GM12872 (cell line): Measurements from ENCODE around the gene RBM39.

Experiments
- TF ChIP-seq, protein P1 (sequence below): IDR thresholded peaks from 3 replicates; pipeline ENCODE4 v1.5.1; 2011; ENCODE audit warnings: low read depth, mild to moderate bottlenecking, low read length, moderate library complexity; ENCODE audit not compliant: insufficient read depth

Gene RBM39

DNA sequence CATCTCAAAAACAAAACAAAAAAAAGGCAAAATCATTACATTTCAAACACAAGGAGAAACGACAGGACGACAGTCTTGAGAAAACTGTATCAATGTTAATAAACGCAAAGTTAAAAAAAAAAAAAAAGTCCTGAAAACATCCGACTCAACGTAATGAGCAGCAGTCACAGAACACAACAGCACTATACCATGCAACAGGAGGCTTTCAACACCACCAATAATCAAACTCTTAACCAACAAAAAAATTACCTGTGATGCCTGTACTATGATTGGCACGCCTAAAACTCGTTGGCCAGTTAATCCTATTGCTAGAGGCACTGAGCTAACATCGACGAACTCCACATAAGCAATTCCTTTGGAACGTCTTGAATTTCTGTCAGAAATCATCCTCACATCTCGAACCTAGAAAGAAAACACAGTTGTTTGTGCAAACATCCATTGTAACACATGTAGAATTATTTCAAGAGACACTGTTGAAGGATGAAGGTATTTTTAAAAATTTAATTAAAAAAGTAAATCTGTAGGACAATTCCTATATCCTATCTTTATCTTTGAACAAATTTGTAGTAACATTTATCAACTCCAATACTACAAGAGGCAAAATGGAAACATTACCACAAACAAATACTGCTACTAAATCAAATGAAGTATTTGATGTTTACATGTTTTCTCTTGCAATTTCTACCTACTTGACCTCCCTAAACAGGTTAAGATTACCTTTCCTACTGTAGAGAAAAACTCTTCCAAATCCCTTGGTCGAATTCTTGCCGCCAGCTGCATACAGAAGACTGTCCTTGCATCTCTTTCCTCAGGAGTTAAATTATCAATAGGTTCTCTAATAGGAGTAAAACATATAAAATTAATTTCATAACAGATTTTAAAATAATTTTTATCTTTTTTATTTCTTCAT is 17.5 kb downstream of the RBM39 start:
- TF ChIP-seq, protein P1, sequence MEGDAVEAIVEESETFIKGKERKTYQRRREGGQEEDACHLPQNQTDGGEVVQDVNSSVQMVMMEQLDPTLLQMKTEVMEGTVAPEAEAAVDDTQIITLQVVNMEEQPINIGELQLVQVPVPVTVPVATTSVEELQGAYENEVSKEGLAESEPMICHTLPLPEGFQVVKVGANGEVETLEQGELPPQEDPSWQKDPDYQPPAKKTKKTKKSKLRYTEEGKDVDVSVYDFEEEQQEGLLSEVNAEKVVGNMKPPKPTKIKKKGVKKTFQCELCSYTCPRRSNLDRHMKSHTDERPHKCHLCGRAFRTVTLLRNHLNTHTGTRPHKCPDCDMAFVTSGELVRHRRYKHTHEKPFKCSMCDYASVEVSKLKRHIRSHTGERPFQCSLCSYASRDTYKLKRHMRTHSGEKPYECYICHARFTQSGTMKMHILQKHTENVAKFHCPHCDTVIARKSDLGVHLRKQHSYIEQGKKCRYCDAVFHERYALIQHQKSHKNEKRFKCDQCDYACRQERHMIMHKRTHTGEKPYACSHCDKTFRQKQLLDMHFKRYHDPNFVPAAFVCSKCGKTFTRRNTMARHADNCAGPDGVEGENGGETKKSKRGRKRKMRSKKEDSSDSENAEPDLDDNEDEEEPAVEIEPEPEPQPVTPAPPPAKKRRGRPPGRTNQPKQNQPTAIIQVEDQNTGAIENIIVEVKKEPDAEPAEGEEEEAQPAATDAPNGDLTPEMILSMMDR = no peak

DNA sequence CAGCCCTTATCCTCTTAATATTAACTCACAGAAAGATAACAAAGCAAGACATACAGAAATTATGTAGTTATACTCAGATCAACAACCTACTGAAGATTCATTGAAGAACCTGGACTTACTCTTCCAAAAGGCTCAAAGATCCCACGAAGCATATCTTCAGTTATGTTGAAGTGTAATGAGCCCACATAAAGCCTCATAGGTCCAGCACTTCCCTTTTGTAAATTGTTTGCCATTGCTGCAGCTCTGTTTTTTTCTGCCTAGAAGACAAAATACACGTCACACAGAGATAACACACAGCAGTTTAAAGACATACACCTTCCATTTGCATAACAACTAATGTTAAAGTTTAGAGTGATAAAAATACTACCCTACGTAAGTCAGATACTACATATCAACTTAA is 20.4 kb downstream of the RBM39 start:
- TF ChIP-seq, protein P1 = no peak

DNA sequence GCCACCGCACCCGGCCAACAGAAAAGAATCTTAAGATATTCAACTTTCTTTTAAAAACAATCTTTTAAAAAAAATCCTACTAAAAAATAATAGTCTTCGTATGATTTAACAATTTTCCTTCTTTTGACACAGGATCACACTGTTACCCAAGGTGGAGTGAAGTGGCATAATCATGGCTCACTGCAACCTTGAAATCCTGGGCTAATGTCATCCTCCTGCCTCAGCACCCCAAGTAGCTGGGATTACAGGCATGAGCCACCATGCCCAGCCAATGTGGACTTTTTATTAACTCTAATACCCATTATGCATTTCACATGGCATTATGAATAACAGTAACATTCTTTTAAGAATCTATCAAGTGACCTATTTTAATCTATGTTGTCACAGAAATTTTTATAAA is 20.8 kb downstream of the RBM39 start:
- TF ChIP-seq, protein P1 = no peak

DNA sequence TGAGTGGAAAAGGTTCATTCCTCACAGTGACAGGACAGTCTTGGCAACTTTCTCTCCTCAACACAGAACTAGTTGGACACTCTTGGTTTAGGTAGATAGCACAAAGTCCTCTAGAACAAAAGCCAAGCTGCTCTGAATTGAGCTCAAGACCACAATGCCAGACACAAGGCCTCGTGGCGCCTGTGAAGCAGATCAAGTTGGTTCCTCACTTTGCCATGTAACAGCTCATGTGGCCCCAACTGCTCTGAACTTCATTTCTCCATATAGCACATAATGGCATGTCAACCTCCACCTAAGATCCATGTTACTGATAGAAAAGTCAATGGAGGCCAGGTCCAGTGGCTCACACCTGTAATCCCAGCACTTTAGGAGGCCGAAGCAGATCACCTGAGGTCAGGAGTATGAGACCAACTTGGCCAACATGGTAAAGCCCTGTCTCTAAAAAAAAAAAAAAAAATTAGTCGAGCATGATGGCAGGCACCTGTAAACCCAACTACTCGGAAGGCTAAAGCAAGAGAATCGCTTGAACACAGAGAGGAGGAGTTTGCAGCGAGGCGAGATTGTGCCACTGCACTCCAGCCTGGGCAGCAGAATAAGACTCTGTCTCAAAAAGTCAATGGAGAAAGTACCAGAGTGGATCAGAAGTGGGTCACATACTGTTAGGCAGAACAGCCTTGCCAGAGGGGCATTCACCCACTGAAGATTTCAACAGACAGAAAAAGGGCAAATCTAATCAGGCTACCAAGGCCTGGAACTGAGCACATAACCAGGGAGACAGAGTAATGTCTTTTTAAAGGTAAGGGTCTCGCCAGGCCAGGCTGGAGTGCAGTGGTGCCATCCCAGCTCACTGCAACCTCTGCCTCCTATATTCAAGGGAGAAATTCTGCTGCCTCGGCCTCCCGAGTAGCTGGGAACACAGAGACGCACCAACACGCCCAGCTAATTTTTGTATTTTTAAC is 21.6 kb downstream of the RBM39 start:
- TF ChIP-seq, protein P1 = no peak

DNA sequence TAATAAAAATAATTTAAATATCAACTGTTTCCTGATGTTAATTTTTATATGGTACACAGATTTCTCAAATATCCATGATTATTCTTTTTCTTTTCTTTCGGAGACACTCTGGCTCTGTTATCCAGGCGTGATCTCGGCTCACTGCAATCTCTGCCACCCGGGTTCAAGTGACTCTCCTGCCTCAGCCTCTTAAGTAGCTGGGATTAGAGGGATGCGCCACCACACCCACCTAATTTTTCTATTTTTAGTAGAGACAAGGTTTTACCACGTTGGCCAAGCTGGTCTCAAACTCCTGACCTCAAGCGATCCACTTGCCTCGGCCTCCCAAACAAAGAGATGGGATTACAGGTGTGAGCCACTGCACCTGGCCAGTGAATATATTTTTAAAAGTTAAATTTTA is 22.3 kb downstream of the RBM39 start:
- TF ChIP-seq, protein P1 = no peak

DNA sequence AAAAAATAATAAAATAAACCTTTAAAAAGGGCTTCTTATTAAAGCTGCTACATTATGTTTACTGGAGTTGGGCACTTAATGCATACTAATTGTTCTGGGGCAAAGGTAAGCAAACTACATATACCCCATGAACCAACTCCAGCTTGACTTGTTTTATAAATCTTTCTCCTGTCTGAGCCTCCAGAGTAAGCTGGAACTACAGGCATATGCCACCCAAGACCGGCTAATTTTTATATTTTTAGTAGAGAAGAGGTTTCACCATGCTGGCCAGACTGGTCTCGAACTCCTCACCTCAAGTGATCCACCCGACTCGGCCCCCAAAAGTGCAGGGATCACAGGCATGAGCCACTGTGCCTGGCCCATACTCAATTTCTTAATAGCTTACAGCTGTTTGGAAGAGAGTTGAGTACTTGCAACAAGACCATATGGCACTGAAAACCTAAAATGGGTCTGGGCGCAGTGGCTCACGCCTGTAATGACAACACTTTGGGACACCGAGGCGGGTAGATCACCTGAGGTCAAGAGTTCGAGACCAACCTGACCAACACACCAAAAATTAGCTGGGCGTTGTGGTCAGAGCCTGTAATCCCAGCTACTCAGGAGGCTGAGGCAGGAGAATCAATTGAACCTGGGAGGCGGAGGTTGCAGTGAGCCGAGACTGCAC is 23.0 kb downstream of the RBM39 start:
- TF ChIP-seq, protein P1 = no peak

DNA sequence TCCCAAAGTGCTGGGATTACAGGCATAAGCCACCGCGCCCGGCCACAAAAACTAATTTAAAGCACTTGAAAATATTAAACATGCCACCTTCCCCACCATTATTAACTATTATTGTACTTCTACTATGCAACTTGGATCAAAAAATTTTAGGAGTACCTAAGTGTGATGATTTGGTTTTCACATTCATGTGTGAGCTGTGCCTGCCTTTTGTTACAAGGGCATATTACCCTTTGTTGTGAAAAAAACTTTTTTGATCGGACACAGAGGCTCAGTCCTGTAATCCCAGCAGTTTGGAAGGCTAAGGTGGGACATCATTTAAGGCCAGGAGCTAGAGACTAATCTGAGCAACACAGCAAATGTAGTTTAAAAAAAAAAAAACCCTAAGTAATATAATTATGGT is 25.7 kb downstream of the RBM39 start:
- TF ChIP-seq, protein P1 = no peak
